HG03460 (cell line): Measurements from ENCODE around the gene FRY.

Experiments
- ATAC-seq: cut with Tn5 transposase; IDR thresholded peaks from one replicate; pipeline ENCODE4 v1.9.1; 2021; ENCODE audit not compliant: unreplicated experiment

The FRY gene

GRCh38 chr13:32016119-32016518 is 15.5 kb upstream of the FRY start:
- ATAC-seq: no peak

DNA sequence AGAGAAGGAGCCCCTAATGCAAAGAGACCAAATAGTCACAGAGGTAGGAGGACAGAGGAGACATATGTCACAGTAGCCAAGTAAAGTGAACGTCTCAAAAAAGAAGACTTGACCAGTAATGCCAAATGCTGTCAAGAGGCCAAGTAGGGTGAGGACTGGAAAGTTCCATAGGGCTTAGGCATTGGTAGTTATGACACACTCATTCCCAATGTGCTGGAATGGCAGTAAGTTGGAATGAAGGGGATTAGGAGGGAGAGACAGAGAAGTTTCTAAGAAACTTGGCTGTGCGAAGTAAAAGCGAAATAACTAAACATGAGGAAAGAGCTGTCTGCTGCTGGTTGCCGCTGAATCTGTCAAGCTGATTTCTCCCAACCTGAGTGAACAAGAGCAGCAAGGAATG is 14.9 kb upstream of the FRY start:
- no peak for ATAC-seq

GRCh38 chr13:32017474-32017873 is 14.1 kb upstream of the FRY start:
- ATAC-seq: no peak

DNA sequence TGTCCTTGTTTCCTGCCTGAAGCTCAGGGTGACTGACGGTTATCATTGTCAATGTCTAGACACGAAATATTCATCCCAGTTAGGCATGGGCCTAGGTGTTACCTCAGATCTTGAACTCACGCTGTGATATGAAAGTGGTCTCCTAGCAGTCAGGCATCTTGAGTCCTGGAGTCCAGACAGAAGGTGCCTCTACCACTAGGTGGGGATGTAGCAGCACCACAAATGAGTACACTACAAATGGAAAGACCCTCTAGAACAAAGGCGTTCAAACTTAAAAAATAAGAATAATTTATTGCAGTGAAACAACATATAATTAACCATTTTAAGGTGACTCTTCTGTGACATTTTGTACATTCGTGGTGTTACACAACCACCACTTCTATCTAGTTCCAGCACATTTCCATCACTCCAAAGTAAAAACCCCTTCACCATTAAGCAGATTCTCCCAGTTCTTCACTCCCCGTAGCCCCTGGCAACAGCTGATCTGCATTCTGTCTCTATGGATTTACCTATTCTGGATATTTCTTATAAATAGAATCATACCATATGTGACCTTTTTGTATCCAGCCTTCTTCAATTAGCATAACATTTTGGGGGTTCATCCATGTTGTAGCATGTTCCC is 11.9 kb upstream of the FRY start:
- no peak for ATAC-seq

DNA sequence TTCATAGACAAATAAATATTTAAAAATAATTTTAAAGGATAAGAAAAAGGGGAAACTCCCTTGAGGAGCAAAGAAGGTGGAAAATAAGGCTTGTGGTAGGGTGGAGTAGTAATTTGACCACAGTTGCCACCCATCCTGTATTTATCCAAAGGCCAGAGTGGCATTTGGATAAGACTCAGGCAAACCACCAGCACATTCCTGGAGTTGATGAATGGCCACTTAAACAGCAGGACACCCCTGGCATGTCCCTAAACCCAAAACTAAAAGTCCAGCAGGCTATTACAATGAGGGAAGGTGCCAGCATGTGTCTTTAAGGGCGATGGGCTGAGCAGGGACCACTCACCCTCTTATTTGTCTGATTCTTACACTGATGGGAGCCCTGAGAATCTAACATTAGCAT is 9.8 kb upstream of the FRY start:
- no peak for ATAC-seq

- ATAC-seq: no peak
Observed at GRCh38 chr13:32022311-32022710, 9.3 kb upstream of the FRY start.

DNA sequence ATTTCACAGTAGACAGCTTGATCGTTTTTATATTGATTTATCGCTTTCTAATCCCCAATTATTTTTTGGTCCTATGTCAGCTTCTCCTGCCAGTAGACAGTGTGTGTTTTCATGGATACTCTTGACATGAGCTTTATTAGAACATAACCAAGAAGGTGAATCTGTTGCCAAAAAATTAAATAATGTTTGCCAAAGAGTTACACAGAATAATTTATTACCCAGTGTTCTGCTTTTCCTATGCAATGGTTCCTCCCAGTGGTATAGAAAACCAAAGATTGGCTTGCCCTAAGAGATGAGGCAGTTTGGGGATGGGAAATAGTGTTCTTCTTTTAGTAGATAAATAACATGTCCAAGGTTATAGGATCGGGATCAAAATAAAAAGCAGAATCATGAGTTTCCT is 8.5 kb upstream of the FRY start:
- no peak for ATAC-seq

GRCh38 chr13:32023698-32024097 is 7.9 kb upstream of the FRY start:
- ATAC-seq: no peak

DNA sequence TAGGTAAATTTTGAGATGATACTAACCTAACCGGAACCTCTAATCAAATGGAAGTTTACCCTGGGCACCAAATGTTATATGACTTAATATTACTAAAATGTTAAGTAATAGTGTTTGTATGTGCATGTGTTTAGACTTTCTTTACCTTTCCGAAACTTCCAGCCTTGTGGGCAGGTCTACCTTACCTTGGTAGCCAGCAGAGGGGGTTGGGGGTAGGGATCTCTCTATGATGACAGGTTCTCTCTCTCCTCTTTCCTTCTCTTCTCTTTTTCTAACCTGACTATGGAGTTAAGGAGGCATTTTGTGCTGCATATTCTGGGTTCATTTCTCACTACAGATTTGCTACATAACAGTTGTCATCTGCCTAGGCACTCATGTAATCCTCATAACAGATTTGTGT is 6.8 kb upstream of the FRY start:
- no peak for ATAC-seq

DNA sequence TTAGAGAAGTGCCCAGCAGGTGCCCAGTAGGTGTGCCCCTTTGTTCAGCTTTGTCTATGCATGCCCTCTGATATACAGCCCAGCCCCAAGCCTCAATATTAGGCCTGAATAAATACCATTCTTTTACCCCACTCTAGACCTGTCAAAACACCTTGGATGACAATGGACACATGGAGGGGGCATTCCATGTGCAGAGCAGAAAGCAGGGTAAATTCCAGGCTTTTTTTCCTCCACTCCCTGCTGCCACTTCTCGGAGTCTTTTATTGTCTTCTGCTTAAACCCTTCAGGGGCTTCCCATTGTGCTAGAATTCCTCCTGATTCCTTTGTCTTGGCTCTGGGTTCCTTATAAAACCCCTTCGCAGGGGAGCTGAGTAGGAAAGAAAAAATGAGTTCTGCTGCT is 5.8 kb upstream of the FRY start:
- no peak for ATAC-seq

DNA sequence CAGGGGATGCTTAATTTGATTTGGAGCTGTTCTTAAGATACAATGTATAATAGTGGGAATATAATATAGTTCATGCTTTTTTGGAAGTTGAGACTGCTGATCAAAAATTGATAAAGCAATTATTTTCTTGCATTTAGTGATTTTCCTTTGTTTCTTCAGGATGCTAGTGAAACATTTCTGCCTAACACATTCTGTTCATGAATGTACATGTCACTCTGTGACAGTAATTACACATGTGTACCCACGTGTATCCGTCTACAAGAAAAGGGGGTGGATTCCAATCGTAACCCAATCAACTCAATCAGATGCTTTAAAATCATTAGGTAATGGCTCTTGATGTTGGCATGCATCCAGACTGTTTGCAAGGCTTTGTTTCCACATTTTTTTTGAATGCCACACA is 5.0 kb upstream of the FRY start:
- ATAC-seq: no peak

DNA sequence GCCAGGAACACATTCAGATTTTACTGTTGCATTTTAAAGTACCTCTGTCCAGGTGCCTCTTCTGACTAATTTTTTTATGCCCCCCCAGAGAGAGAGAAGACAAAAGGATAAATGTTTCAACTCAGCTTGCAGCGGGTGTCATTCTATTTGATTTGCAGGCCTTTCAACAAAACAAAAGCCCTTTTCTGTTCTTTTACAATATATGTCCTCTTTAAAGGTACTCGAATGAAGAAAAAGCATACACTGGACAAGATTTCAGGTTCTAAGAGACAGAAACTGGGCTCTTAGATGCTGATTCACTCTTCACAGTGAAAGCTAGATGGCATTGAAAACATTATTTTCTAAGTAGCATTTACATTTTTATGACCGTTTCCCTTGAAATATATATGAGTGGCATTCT is 2.9 kb upstream of the FRY start:
- no peak for ATAC-seq

- no peak for ATAC-seq
Observed at GRCh38 chr13:32029684-32030083, 1.9 kb upstream of the FRY start.

GRCh38 chr13:32031815-32032370 is 319 bp downstream of the FRY start:
- ATAC-seq: no peak

DNA sequence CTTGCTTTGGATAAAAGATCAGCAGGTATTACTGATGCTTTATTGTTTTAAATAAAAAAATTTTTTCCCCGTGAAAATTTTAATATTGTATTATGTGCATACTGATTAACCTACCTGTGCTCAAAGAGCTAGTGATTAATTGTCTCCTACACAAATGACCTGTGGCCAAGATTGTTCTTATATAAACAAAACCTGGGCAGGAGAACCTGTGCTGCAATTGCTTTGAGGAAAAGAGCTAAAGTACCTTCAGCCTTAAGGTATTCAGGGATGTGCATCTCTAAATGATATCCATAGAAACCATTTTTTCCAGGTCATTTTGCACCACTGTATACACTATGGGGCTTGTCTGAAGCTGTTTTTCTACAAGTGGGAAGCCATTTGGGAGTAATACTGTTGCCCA is 1.2 kb downstream of the FRY start:
- no peak for ATAC-seq

DNA sequence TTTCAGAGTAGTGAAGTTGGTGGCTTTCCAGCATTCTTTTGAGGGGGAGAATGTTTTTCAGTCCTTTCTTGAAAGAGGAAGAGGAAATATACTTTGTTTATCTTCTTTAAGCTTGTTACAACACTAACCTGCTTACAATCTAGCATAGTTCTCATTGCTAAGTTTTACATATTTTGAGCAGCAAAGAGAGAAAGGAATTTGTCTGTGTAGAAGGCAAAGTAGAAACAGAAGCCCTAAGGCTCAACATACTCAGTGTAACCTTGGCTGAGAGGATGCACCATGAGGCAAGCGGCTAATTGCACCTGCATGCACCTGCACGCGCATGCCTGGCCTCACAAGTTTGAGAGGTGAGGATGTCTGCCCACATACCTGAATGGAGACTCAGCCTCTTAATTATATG is 2.2 kb downstream of the FRY start:
- ATAC-seq: no peak

- no peak for ATAC-seq
Observed at GRCh38 chr13:32035716-32036115, 4.1 kb downstream of the FRY start.

GRCh38 chr13:32036126-32036695 is 4.6 kb downstream of the FRY start:
- ATAC-seq: no peak

GRCh38 chr13:32036757-32037156 is 5.2 kb downstream of the FRY start:
- no peak for ATAC-seq

DNA sequence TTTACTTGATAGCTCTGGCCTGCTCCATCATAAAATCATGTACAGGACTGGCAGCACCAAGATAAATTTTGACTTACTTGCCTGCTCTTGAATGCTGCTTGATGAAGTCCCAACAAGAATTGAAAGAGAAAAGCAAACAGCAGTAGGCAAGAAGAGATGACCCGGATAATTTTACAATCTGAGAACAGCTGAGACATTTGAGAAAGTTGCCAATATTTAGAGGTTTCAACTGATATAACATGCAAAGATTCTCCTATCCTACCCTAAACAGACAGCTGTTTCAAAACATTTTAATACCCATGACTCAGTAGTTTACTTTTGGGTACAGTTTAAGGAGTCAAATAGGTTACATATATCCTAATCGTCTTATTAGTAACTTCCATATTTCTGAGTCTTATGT is 5.9 kb downstream of the FRY start:
- no peak for ATAC-seq

DNA sequence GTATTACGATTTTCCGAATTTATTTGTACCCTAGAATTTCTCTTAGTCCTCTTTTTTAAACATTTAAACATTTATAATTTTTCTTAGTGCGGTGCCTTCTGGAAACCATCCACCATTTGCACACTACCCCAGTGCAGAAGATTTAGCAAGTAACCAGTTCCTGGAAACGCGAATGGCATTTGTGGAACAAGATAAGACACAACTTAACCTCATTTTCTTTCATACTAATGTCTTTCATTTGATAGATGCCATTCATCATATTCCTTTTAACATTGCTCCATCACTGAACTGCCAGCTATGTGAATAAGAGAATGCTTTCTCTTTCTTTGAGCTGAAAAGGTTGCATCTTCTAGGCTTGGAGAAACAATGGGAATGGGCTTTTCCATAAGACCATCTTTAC is 6.8 kb downstream of the FRY start:
- no peak for ATAC-seq

DNA sequence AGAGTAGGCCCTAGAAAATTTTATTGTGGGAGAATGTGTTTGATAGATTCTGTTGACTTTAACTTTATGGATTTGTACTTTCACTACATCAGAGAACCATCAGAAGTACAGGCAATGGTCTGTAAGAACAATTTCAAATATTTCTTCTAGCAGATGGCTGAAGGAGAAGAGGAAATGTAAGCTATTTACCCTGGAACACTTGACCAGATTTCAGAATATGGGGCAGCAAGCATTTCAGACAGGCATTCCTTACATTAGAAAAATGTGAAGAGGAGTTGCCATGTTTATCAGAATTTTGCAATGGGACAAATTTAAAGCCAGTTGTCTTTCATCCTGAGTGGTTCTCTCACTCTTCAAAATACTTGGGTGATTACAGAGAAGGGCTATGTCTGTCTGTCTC is 7.5 kb downstream of the FRY start:
- no peak for ATAC-seq

DNA sequence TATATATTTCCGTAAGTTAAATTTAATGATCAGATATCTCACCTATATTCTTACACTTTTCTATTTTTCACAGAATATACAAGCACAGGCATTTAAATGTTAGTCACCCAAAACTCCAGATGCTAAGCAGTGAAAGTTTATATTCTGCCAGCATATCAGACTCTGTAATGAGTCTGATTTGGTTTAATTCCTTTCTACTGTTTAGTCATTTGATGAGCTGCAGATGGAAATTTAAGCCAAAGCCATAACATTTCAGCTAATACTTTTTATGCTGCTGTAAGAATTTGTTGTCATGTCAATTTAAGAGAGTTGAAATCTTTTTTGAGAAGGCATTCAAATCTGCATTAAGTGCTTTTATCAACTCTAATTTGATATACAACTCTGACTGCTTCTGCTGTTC is 8.0 kb downstream of the FRY start:
- no peak for ATAC-seq
